NCI-H446 (cell line): ENCODE measurements around the gene FCER1G.

ENCODE experiments used
- DNase-seq, 2 experiments: peaks; one replicate each; lab custom pipeline; 2025; lab: John Stamatoyannopoulos, UW

Gene FCER1G

GRCh38 chr1:161215076-161215475, at the start of gene FCER1G:
Gene FCER1G (plus strand): TSS chr1:161215295. CDS start chr1:161215322, 27 bp downstream.
- no peak for DNase-seq

GRCh38 chr1:161165742-161166668, 49.1 kb upstream of the FCER1G start, which contains the start of gene PPOX:
Gene PPOX (plus strand): TSS chr1:161166426. CDS start chr1:161166848, 422 bp downstream.
- peak; percentile 97 for DNase-seq

- no peak for DNase-seq
Observed at GRCh38 chr1:161166669-161167548, 48.2 kb upstream of the FCER1G start.

GRCh38 chr1:161168906-161169305, 46.2 kb upstream of the FCER1G start:
- no peak for DNase-seq

- DNase-seq = no peak
Observed at GRCh38 chr1:161171191-161171590, 43.9 kb upstream of the FCER1G start.

- no peak for DNase-seq
Observed at GRCh38 chr1:161171696-161172095, 43.4 kb upstream of the FCER1G start.

- DNase-seq = no peak
Observed at GRCh38 chr1:161172349-161172748, 42.7 kb upstream of the FCER1G start.

- no peak for DNase-seq
Observed at GRCh38 chr1:161172776-161173376, 42.2 kb upstream of the FCER1G start.

GRCh38 chr1:161173711-161174110, 41.4 kb upstream of the FCER1G start:
- DNase-seq = no peak

- no peak for DNase-seq
Observed at GRCh38 chr1:161174911-161175310, 40.2 kb upstream of the FCER1G start.

- DNase-seq = no peak
Observed at GRCh38 chr1:161175771-161176453, 39.2 kb upstream of the FCER1G start.

- DNase-seq = no peak
Observed at GRCh38 chr1:161176468-161177111, 38.5 kb upstream of the FCER1G start.

- DNase-seq = peak; percentile 44 to 86
Observed at GRCh38 chr1:161177112-161177935, 37.8 kb upstream of the FCER1G start, which contains the start of gene B4GALT3. Gene B4GALT3 (minus strand): TSS chr1:161177507. CDS start chr1:161176060, 1,447 bp downstream.

GRCh38 chr1:161177936-161178244, 37.2 kb upstream of the FCER1G start:
- no peak for DNase-seq

- DNase-seq = no peak
Observed at GRCh38 chr1:161179698-161180097, 35.4 kb upstream of the FCER1G start.

- peak; percentile 15 to 56 for DNase-seq
Observed at GRCh38 chr1:161180639-161181038, 34.5 kb upstream of the FCER1G start.

GRCh38 chr1:161182214-161182613, 32.9 kb upstream of the FCER1G start:
- DNase-seq = no peak

GRCh38 chr1:161185282-161185682, 29.8 kb upstream of the FCER1G start:
- peak; percentile 91 to 96 for DNase-seq

- no peak for DNase-seq
Observed at GRCh38 chr1:161185732-161186311, 29.3 kb upstream of the FCER1G start.

- DNase-seq = no peak
Observed at GRCh38 chr1:161187311-161187710, 27.8 kb upstream of the FCER1G start.
